GM12891 (cell line): ENCODE measurements around the gene TCEAL1.

Experiments
- DNase-seq: peaks from one replicate; pipeline ENCODE4 v3.0.0; 2011; ENCODE audit warnings: low spot score; ENCODE audit not compliant: insufficient read length
- FAIRE-seq: peaks from 2 replicates; lab custom pipeline; 2011; peaks lifted over from hg19 to GRCh38; lab: Jason Lieb, UNC
- PAX5 ChIP-seq: IDR thresholded peaks from 2 replicates; pipeline ENCODE4 v1.6.1; 2011; ENCODE audit warnings: low read length, moderate library complexity, mild to moderate bottlenecking; ENCODE audit not compliant: insufficient read depth, severe bottlenecking
- POLR2A ChIP-seq: IDR thresholded peaks from 2 replicates; pipeline ENCODE4 v1.6.1; 2011; ENCODE audit warnings: low read depth, low read length, control low read depth
- POLR2AphosphoS5 ChIP-seq: IDR thresholded peaks from 2 replicates; pipeline ENCODE4 v1.6.1; 2011; ENCODE audit warnings: low read depth, low read length, control low read depth
- POU2F2 ChIP-seq: IDR thresholded peaks from 2 replicates; pipeline ENCODE4 v1.6.1; 2011; ENCODE audit warnings: low read depth, mild to moderate bottlenecking, control low read depth, low read length, moderate library complexity
- SPI1 ChIP-seq: IDR thresholded peaks from 2 replicates; pipeline ENCODE4 v1.6.1; 2011; ENCODE audit warnings: low read depth, low read length, control low read depth
- TAF1 ChIP-seq: IDR thresholded peaks from 2 replicates; pipeline ENCODE4 v1.6.1; 2011; ENCODE audit warnings: low read depth, low read length, control low read depth

Gene TCEAL1

DNA sequence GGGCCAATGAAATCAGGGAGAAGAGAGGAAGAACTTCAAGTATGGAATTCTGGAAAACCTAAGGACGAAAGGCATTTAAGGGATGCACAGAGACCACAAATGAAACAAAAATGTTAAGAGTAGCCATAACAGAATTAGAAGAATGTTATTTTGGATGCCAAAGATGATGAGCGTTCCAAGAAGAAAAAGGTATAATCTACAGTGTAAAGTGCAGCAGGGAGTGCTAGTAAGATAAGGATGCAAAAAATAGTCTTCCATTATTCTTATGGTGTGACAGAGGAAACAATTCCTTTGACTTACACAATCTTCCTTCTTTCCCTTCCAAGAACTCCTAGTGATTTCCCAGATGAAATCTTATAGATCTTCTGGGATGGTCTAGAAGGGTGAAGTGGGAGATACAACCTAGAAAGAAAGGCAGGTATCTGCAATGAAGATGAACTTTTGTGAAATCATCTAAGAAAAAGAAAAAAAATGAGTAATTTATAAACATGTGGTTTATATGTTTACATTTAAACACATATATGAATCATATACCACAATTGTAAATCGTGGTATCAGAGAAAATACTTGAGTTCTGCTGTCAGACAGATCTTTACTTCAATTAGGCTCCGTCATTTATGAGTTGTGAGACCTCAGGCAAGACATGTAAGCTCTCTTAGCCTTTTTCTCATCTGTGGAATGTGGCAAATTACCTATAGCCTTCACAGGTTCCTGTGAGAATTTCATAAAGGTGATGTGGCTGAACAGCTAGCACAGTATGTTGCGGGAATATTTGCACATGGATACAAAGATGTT lies 49.6 kb downstream of the TCEAL1 start:
- DNase-seq, result no peak
- no peak for FAIRE-seq

More for the DNA sequence above, 49.6 kb downstream of the TCEAL1 start:
- TF ChIP-seq TAF1 (no peak), POLR2AphosphoS5 (no peak), SPI1 (no peak), PAX5 (no peak), POLR2A (no peak), POU2F2 (no peak)
